Spinal cord (tissue), 10 donors: ENCODE data around the gene SPTB. TPM values are rescaled to one million over a fixed set of nuclear protein-coding genes. Genes with fewer than 3 reads are reported as not detected.
A peak's percentile ranks its signal among the peaks of the same experiment; 100 is the strongest.

Source experiments
- DNase-seq, 6 donors: peaks; one replicate each; pipeline versions ENCODE4 v3.0.0 to v3.0.0-alpha.2; 2013 to 2015; ENCODE audit warnings: low spot score in 6 of 6, low read depth in 4 of 6
- H3K27ac ChIP-seq: one replicate; pipeline ENCODE4 v1.5.1; 2013; ENCODE audit warnings: low read depth, low read length, control low read depth
- H3K27me3 ChIP-seq: one replicate; pipeline ENCODE4 v1.6.1; 2013; ENCODE audit warnings: low read length; ENCODE audit not compliant: control insufficient read depth, insufficient read depth
- H3K36me3 ChIP-seq: one replicate; pipeline ENCODE4 v1.6.1; 2013; ENCODE audit warnings: low read length; ENCODE audit not compliant: control insufficient read depth, insufficient read depth
- H3K4me1 ChIP-seq: one replicate; pipeline ENCODE4 v1.6.1; 2013; ENCODE audit warnings: low read length; ENCODE audit not compliant: control insufficient read depth, insufficient read depth
- H3K4me3 ChIP-seq: one replicate; pipeline ENCODE4 v1.5.1; 2013; ENCODE audit warnings: low read depth, low read length, control low read depth
- H3K9me3 ChIP-seq: one replicate; pipeline ENCODE4 v1.6.1; 2013; ENCODE audit warnings: low read length; ENCODE audit not compliant: control insufficient read depth, insufficient read depth
- WGBS: methylation state at CpG from one replicate; pipeline ENCODE4 v1.1.5; 2013; ENCODE audit warnings: missing lambda C conversion rate; ENCODE audit not compliant: insufficient coverage; 5-methylcytosine and 5-hydroxymethylcytosine counted together
- polyA plus RNA-seq, 2 donors: library from polyadenylated mRNA; unstranded; fragments of 120-200 nt; gene quantifications; one replicate each; pipeline ENCODE4 v1.2.1, GENCODE V29; 2013; ENCODE audit not compliant: insufficient read length in 2 of 2
- total RNA-seq, 2 donors: library from RNA; depleted of rRNA in 1 of 2; stranded (reverse); fragments of 120-200 nt in 1 of 2; fragments of >200 nt in 1 of 2; gene quantifications; one replicate each; pipeline versions ENCODE4 v1.2.3 to v1.2.4, GENCODE V29; 2013 to 2014
- donor health status: healthy.

The SPTB gene
- total and polyA plus RNA-seq, 4 donors = 19.0 to 42.3 (median 35.2) TPM

DNA sequence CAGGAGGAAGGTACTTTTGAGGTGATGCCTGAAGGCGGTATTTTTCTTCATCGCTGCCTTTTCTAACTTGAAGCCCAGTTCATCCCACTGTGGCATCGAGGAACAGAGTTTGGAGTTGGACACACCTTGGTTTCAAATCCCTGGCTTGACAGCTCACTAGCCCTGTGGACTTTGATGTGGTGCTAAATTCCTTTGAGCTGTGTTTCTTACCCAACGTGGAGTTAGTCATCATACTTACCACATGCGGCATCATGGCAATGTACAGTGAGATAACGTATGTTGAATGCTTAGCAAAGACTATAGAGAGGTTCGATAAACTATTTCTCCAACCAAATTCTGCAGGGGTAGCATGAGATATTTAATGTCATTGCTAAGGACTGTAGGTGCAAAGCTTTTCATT lies 172.0 kb downstream of the SPTB start:
- peaks cover under 1% of the 10 kb centered on the region for H3K9me3 ChIP-seq
- peaks cover 55% of the 10 kb centered on the region for H3K4me1 ChIP-seq
- no peak for DNase-seq
- 83% methylated on average over 3 of the region's 7 CpGs for WGBS
- H3K4me3 ChIP-seq = peak overlapping the region; percentile 72
- H3K36me3 ChIP-seq = peaks cover 3% of the 10 kb centered on the region
- H3K27me3 ChIP-seq = peaks cover 9% of the 10 kb centered on the region
- peak overlapping the region; percentile 80 for H3K27ac ChIP-seq

DNA sequence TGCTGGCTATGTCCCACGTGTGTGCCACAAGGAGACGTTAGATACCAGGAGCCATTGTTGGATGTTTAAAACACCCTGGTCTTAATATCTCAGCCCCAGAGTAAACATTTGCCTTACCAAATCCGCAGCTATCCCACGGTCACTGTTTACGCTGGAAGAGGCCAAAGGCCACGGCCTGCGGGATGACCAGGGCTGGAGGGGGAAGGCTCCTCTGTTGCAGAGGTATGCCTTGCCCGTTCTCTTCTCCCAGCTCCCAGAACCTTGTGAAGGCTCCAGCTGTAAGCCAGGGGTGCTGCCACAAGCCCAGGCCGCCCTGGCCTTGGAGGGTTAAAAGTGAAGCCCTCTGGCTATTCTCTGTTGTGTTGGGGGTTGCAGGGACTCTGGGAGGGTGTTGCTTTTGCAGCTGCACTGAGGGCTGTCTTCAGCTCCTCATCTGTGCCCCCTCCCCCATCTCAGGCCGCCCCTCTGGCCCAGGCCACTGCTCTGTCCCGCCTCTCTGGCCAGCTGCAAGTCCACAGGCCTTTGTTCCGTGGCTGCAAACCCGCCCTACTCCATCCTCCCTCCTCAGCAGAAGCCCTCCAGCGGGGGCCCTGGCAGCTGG lies 173.0 kb downstream of the SPTB start:
- Histone ChIP-seq H3K27ac (peak overlapping the region; percentile 80), H3K4me1 (peaks cover 57% of the 10 kb centered on the region), H3K27me3 (peaks cover 11% of the 10 kb centered on the region), H3K4me3 (peak overlapping the region; percentile 72), H3K9me3 (no peaks in the 10 kb centered on the region), H3K36me3 (peaks cover 3% of the 10 kb centered on the region)
- peak in 1 of 6 donors; percentile 71 for DNase-seq
- 44% methylated on average over 13 of the region's 14 CpGs for WGBS

DNA sequence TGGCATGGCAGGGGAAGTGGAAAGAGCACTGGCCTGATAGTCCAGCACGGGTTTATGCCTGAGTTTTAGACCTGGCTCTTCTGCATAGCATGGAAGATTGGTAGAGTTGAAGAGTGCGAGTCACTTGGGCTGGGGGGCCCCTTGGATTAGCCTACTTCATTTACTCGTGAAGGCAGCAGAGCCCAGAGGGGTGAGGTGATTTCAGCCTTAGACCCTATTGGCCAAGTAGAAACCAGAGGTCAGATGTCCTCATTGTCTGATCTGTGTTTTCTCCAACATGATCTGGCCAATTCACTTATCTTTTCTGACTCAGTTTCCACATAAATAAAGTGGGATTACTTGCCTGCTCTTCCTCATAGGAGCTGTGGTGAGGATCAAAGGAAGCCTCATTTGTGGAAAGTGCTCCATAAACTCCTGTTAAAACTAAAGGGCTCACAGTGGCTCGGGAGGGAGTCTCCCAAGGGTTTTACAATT lies 173.6 kb downstream of the SPTB start:
- 49% methylated on average over 2 of the region's 4 CpGs for WGBS
- H3K36me3 ChIP-seq = peaks cover 3% of the 10 kb centered on the region
- H3K27ac ChIP-seq = peak overlapping the region; percentile 80
- H3K27me3 ChIP-seq = peaks cover 14% of the 10 kb centered on the region
- H3K4me1 ChIP-seq = peaks cover 57% of the 10 kb centered on the region
- no peaks in the 10 kb centered on the region for H3K9me3 ChIP-seq
- no peak for DNase-seq
- peak overlapping the region; percentile 72 for H3K4me3 ChIP-seq

DNA sequence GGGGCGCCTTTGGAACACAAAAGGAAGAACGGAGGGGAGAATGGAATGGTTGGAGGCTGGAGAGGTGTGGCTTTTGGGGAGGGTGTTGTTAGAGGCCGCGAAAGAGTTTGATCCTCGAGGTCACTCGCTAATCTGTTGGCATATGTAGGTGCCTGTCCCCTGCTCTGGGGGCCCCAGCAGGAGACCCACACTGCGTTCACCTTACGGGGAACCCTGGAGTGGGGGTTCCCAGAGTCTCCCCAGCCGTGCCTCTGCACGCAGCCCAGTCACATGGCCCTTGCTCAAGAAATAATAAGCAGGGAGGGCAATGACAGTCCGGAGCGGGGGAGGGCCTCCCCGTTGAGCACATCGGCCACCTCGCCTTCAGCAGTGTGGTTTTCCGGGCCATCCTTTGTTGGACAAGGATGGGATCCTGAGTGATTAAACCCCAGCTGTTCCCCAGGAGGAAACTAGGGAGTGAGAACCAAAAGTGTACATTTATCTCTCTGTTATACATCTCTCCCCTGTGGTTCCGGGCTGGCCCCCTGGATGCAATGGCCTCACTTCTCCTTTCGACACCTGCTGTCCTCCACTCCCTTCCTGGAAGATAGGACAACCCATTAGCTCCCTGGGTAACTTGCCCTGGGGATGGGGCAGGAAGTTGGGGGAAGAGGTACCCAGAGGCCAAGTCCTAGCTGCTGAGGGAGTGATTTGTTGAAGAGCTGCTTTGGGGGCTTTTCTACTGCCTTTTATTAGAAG lies 174.2 kb downstream of the SPTB start:
- Histone ChIP-seq H3K36me3 (peaks cover 3% of the 10 kb centered on the region), H3K27ac (peak overlapping the region; percentile 80), H3K27me3 (peaks cover 14% of the 10 kb centered on the region), H3K9me3 (no peaks in the 10 kb centered on the region), H3K4me3 (peak overlapping the region; percentile 72), H3K4me1 (peaks cover 57% of the 10 kb centered on the region)
- 27% methylated on average over 16 of the region's 18 CpGs for WGBS
- DNase-seq = no peak

DNA sequence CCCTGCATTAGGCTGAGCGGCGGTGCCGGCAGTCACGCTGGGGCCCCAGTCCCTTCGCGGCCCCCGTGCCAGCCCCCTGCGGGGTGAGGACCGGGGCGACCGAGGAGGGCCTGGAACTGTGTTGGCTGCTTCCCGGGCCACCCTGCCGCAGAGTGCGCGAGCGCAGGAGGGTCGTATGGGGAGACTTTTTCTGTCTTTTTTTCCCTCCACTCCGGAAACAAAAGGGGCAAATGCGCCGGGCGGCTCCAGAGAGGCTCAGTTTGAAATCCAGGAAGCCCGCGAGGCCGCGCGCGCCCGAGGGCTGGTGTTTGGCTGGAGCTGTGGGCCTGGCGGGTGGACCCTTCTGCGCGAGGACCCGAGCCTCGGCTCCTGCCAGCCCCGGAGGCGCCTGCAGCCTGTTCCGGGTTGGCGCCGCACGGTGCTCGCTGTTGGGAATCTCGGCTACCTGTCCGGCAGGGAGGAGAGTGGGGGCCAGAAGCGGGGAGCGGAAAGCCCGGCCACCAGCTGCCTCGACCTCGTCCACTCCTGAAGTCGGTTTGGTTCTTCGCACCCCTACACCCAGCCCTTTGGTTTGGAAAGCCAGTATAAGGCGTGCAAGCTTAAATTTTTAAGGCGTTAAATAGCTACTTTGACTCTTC lies 174.8 kb downstream of the SPTB start:
- DNase-seq = peak in 2 of 6 donors; percentile 55 to 71
- peak overlapping the region; percentile 80 for H3K27ac ChIP-seq
- H3K4me1 ChIP-seq = peaks cover 57% of the 10 kb centered on the region
- no peaks in the 10 kb centered on the region for H3K9me3 ChIP-seq
- peaks cover 3% of the 10 kb centered on the region for H3K36me3 ChIP-seq
- H3K27me3 ChIP-seq = peaks cover 14% of the 10 kb centered on the region
- peak overlapping the region; percentile 72 for H3K4me3 ChIP-seq
- 2% methylated on average over 47 of the region's 51 CpGs for WGBS

DNA sequence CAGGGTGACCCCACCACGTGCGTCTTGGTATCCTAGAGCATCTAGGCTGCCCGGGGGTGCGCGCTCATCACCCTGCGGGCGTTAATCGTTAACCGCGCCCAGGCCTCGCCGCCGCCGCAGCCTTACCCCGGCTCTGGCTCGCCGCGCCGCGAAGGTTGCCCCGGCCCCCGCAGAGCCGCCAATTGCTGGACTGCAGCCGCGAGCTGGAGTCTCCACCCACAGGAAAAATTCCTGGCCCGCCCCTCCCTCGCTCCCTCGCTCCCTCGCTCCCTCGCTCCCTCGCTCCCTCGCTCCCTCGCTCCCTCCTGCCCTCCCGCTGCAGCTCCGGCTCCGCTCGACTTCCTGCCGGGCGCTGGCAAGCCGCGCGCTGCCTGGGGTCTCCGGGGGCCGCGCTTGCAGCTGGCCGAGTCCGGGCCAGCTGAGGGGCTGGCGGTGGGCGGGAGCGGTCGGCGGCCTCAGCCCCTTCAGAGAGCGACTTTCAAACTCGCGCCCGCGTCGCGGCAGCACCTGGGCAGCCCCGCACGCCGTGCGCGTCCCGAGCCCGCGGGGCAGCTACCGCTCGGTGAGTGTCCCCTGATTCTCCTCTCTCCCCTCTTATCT lies 175.5 kb downstream of the SPTB start, which contains the start of gene PLEKHG3:
TSS of gene PLEKHG3 (plus strand) at position 282 of the 600 bp plus-strand sequence. CDS start 23,208 bp downstream, outside the sequence.
- Histone ChIP-seq H3K36me3 (peaks cover 3% of the 10 kb centered on the region), H3K4me1 (peaks cover 58% of the 10 kb centered on the region), H3K4me3 (peak within 1 kb of the TSS; percentile 72), H3K9me3 (no peaks in the 10 kb centered on the region), H3K27me3 (peaks cover 14% of the 10 kb centered on the region), H3K27ac (peak within 1 kb of the TSS; percentile 84)
- under 1% methylated on average over 69 of the region's 69 CpGs for WGBS
- peak in 3 of 6 donors; percentile 54 to 90 (median 83) for DNase-seq

DNA sequence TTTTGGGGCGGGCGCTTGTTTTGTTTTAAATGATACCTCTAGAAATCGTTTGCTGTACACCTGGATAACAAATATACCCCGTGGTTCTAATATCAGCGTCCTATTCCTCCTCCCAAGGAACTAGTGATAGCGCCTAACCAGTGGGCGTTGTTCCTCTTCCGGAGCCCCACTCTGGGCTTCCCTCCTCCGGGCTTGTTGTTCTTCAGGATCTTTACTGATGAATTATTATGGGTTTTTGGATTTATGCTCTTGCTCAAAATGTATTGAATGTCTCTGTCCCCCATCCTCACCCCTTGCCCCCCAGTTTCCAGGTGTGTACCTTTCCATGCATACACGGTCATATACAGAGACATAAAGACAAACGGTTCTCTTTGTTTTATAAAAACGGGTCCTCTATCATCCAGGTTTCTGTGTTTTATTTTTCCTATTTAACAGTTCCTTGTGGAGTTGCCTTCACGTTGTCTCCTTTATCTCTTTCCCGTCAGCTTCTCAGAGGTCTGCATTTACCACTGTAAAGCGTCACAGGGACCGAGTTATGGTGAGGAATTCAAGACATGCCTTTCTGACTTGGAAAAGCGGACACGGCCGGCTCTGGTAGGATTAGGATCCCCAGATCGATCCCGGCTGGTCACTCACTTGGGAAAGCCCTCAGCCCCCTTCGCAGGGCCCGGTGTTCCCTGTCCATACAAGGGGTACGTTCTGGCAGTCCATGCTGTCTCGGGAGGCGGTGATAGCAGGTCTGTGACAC lies 176.1 kb downstream of the SPTB start:
- Histone ChIP-seq H3K4me1 (peaks cover 52% of the 10 kb centered on the region), H3K4me3 (peak overlapping the region; percentile 72), H3K27ac (peak overlapping the region; percentile 84), H3K27me3 (peaks cover 14% of the 10 kb centered on the region), H3K36me3 (peaks cover 3% of the 10 kb centered on the region), H3K9me3 (no peaks in the 10 kb centered on the region)
- DNase-seq = peak in 1 of 6 donors; percentile 76
- WGBS = 5% methylated on average over 17 of the region's 26 CpGs

DNA sequence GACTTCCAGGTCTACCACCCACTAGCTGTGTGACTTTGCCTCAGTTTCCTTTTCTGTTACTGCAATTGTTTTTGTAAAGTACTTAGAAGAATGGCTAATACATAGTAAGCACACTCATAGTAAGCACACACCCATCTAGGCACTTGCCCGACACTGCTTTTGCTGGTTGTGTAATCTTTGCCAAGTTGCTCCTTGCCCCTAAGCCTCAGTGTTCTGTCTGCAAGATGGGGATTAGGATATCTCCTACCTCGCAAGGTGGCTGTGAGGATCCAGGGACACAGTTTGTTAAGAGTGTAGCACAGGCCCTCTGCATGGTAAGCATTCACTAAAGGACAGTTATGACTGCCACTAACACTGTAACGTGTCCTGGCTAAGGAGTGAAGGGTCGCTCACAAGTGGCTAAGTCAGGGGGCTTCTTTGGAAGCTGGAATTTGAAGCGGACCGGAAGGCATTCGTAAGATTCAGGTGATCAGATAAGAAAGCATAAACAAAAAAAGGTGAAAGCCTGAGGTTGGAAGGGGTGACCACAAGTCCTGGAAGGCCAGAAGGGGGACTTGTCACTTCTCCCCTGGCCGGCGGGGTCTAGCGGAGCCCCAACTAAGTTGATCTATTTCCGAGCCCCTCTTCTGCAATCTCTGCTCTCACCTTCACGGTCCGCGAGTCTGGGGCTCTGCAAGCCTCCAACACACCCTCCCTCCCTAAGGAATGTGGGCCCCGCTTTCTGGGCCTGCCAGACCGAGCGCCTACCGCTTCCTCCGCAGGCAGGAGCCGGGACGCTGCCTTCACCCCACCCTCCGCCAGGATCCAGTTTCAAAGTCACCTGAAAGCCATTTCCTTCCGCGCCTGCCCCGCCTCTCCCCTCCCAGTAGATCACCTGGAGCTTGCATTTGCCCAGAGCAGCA lies 177.0 kb downstream of the SPTB start:
- WGBS = 71% methylated on average over 25 of the region's 25 CpGs
- H3K4me3 ChIP-seq = peak overlapping the region; percentile 72
- H3K4me1 ChIP-seq = peaks cover 45% of the 10 kb centered on the region
- no peak for DNase-seq
- no peak overlapping the region for H3K27ac ChIP-seq
- peaks cover 14% of the 10 kb centered on the region for H3K27me3 ChIP-seq
- no peaks in the 10 kb centered on the region for H3K9me3 ChIP-seq
- peaks cover 3% of the 10 kb centered on the region for H3K36me3 ChIP-seq
